CD14-positive monocyte (primary cell): ENCODE results near the gene ITGA2. TPM values are rescaled to one million over a fixed set of nuclear protein-coding genes. Genes with fewer than 3 reads are reported as not detected.

Source experiments
- DNase-seq, 3 donors: peaks; one replicate each; pipeline ENCODE4 v3.0.0-alpha.2; 2011 to 2022
- H2AFZ ChIP-seq: 2 replicates; pipeline ENCODE4 v1.6.0; 2012; ENCODE audit warnings: mild to moderate bottlenecking, low read depth, low read length, inconsistent platforms; ENCODE audit not compliant: insufficient read depth, poor library complexity, severe bottlenecking
- H3K27ac ChIP-seq, 2 donors: 1 replicate in 1 of 2; 2 replicates in 1 of 2; pipeline ENCODE4 v1.5.1; 2012 to 2013; ENCODE audit warnings: low read length in 2 of 2, control low read depth in 1 of 2, inconsistent platforms in 1 of 2, low read depth in 1 of 2, mild to moderate bottlenecking in 1 of 2
- H3K27me3 ChIP-seq, 2 donors: one replicate each; pipeline versions ENCODE4 v1.6.0 to v1.6.1; 2011 to 2013; ENCODE audit warnings: low read length in 2 of 2; ENCODE audit not compliant: control insufficient read depth in 2 of 2, insufficient read depth in 2 of 2
- H3K36me3 ChIP-seq, 2 donors: replicated peaks in 1 of 2; 1 replicate in 1 of 2; 2 replicates in 1 of 2; pipeline versions ENCODE4 v1.5.1 to v1.6.1; 2012 to 2013; ENCODE audit warnings: low read length in 2 of 2, control low read depth in 1 of 2, inconsistent platforms in 1 of 2, mild to moderate bottlenecking in 1 of 2; ENCODE audit not compliant: insufficient read depth in 2 of 2, control insufficient read depth in 1 of 2
- H3K4me1 ChIP-seq, 2 donors: 1 replicate in 1 of 2; 2 replicates in 1 of 2; pipeline versions ENCODE4 v1.5.1 to v1.6.1; 2012 to 2013; ENCODE audit warnings: low read length in 2 of 2, control low read depth in 1 of 2, inconsistent platforms in 1 of 2, mild to moderate bottlenecking in 1 of 2, moderate library complexity in 1 of 2; ENCODE audit not compliant: insufficient read depth in 2 of 2, control insufficient read depth in 1 of 2
- H3K4me2 ChIP-seq: replicated peaks from 2 replicates; pipeline ENCODE3; 2012; ENCODE audit warnings: low read length, moderate library complexity, mild to moderate bottlenecking; ENCODE audit not compliant: poor library complexity, severe bottlenecking; ENCODE audit errors: extremely low read depth
- H3K4me3 ChIP-seq, 3 experiments: fragments of 200-600 bp in 1 of 3; sonication (generic) in 1 of 3; replicated peaks in 1 of 3; 1 replicate in 2 of 3; 2 replicates in 1 of 3; pipeline ENCODE4 v1.5.1; 2011 to 2013; ENCODE audit warnings: low read length in 3 of 3, mild to moderate bottlenecking in 3 of 3, control low read depth in 2 of 3, low read depth in 2 of 3, inconsistent platforms in 1 of 3, moderate library complexity in 1 of 3
- H3K79me2 ChIP-seq: 2 replicates; pipeline ENCODE4 v1.6.0; 2012; ENCODE audit warnings: mild to moderate bottlenecking, control low read depth, inconsistent platforms, low read length, moderate library complexity; ENCODE audit not compliant: insufficient read depth
- H3K9ac ChIP-seq: 2 replicates; pipeline ENCODE4 v1.6.0; 2017; ENCODE audit warnings: low read length, mild to moderate bottlenecking; ENCODE audit not compliant: insufficient read depth, poor library complexity, severe bottlenecking
- H3K9me3 ChIP-seq, 2 donors: replicated peaks in 1 of 2; 1 replicate in 1 of 2; 2 replicates in 1 of 2; pipeline versions ENCODE4 v1.5.1 to v1.6.1; 2012 to 2013; ENCODE audit warnings: low read length in 2 of 2, control low read depth in 1 of 2; ENCODE audit not compliant: control insufficient read depth in 1 of 2, insufficient read depth in 1 of 2
- H4K20me1 ChIP-seq: 2 replicates; pipeline ENCODE4 v1.6.0; 2012; ENCODE audit warnings: mild to moderate bottlenecking, low read length, control low read depth, moderate library complexity; ENCODE audit not compliant: insufficient read depth
- H3K27ac Mint-ChIP-seq, 7 donors: one replicate each; pipeline ENCODE4 v1.8.0; 2020; ENCODE audit warnings: mild to moderate bottlenecking in 7 of 7, mixed read lengths in 7 of 7, moderate library complexity in 6 of 7, inconsistent platforms in 2 of 7
- H3K27me3 Mint-ChIP-seq, 3 donors: one replicate each; pipeline ENCODE4 v1.8.0; 2021 to 2022; ENCODE audit warnings: low read depth in 3 of 3, mild to moderate bottlenecking in 3 of 3, mixed read lengths in 3 of 3, moderate library complexity in 3 of 3, inconsistent platforms in 1 of 3
- H3K36me3 Mint-ChIP-seq, 2 donors: one replicate each; pipeline ENCODE4 v1.8.0; 2020; ENCODE audit warnings: mixed read lengths in 2 of 2, inconsistent platforms in 1 of 2, mild to moderate bottlenecking in 1 of 2
- H3K4me1 Mint-ChIP-seq: one replicate; pipeline ENCODE4 v1.8.0; 2020; ENCODE audit warnings: mild to moderate bottlenecking, mixed read lengths
- H3K4me3 Mint-ChIP-seq, 2 donors: one replicate each; pipeline ENCODE4 v1.8.0; 2020; ENCODE audit warnings: mild to moderate bottlenecking in 2 of 2, mixed read lengths in 2 of 2, moderate library complexity in 1 of 2
- H3K9me3 Mint-ChIP-seq, 7 donors: one replicate each; pipeline ENCODE4 v1.8.0; 2020 to 2022; ENCODE audit warnings: mixed read lengths in 7 of 7, mild to moderate bottlenecking in 6 of 7, moderate library complexity in 6 of 7, inconsistent platforms in 2 of 7
- WGBS: methylation state at CpG from one replicate; pipeline ENCODE4 v1.1.5; 2013; ENCODE audit warnings: missing lambda C conversion rate; ENCODE audit not compliant: insufficient coverage; 5-methylcytosine and 5-hydroxymethylcytosine counted together
- intact Hi-C, 2 donors: fragments of 100-400 bp; cut with micrococcal nuclease; formaldehyde crosslinking; loops; one replicate each; pipeline versions ENCODE4 v1.15.0 to v1.15.1; 2023
- polyA plus RNA-seq, 3 donors: library from polyadenylated mRNA; depleted of rRNA in 1 of 3; unstranded in 2 of 3; stranded (reverse) in 1 of 3; fragments of 300-500 nt in 2 of 3; fragments of >200 nt in 1 of 3; fragmentation: Illumina TruSeq in 2 of 3; gene quantifications; 1 replicate in 2 of 3; 2 replicates in 1 of 3; pipeline ENCODE4 v1.2.3, GENCODE V29; 2012 to 2021
- TF ChIP-seq, protein P1 (sequence below): fragments of 200-600 bp; IDR thresholded peaks from one replicate; pipeline ENCODE4 v1.8.0; 2022; ENCODE audit warnings: antibody characterized with exemption, mild to moderate bottlenecking

ITGA2 gene
- polyA plus RNA-seq, 3 donors = not detected

DNA sequence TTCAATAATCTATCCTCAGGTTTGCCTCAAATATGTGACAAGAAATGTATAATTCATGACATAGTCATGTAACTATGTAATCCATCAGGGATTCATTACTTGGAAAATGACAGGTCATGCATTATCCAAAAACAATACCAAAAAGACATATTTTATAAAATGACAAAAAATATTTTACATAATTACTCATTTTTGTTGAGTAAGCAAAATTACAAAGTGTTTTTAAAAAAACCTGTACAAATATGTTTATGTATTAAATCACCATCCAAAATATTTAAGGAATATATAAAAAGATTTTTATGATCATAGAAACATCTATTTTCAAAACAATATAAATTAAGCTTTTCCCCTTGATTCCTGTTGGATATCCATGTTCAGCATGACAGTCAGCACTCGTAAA lies 36.7 kb upstream of the ITGA2 start:
- Histone ChIP-seq H3K27ac (no peak overlapping the region), H3K4me1 (no peaks in the 10 kb centered on the region), H3K9ac (no peak overlapping the region), H3K9me3 (no peaks in the 10 kb centered on the region), H2AFZ (no peak overlapping the region), H3K36me3 (no peaks in the 10 kb centered on the region), H3K4me3 (no peak overlapping the region), H3K79me2 (no peaks in the 10 kb centered on the region), H4K20me1 (no peaks in the 10 kb centered on the region), H3K27me3 (no peaks in the 10 kb centered on the region), H3K4me2 (no peak overlapping the region)
- TF ChIP-seq, protein P1, sequence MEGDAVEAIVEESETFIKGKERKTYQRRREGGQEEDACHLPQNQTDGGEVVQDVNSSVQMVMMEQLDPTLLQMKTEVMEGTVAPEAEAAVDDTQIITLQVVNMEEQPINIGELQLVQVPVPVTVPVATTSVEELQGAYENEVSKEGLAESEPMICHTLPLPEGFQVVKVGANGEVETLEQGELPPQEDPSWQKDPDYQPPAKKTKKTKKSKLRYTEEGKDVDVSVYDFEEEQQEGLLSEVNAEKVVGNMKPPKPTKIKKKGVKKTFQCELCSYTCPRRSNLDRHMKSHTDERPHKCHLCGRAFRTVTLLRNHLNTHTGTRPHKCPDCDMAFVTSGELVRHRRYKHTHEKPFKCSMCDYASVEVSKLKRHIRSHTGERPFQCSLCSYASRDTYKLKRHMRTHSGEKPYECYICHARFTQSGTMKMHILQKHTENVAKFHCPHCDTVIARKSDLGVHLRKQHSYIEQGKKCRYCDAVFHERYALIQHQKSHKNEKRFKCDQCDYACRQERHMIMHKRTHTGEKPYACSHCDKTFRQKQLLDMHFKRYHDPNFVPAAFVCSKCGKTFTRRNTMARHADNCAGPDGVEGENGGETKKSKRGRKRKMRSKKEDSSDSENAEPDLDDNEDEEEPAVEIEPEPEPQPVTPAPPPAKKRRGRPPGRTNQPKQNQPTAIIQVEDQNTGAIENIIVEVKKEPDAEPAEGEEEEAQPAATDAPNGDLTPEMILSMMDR = no peak
- no peaks in the 10 kb centered on the region for H3K9me3 Mint-ChIP-seq
- H3K27ac Mint-ChIP-seq = no peak overlapping the region
- DNase-seq = no peak
- no peaks in the 10 kb centered on the region for H3K27me3 Mint-ChIP-seq
- no CpG with 5 or more reads among the region's 1 CpG for WGBS
- intact Hi-C loops = no loop called here
- no peaks in the 10 kb centered on the region for H3K36me3 Mint-ChIP-seq
- peaks cover 2% of the 10 kb centered on the region for H3K4me1 Mint-ChIP-seq
- H3K4me3 Mint-ChIP-seq = no peak overlapping the region

DNA sequence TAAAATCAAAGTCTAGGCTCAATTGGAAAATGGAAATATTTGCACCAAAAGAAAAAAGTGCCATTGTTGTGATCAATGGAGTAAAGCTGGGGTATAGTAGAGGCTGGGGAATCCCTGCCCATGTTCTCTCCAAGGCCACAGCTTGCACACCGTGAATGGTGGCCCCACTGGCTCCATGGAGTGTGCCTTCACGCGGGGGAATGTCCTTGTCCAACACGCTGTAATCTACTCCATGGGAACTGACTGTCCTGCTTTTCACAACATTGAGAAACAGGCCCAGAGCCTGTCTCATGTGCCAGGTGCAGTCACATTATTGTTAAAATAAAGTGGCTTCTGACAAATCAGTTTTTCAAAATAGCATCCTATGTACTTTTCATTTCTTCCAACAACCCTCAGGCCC lies 33.1 kb upstream of the ITGA2 start:
- Mint-ChIP-seq H3K9me3 (no peaks in the 10 kb centered on the region), H3K4me1 (no peaks in the 10 kb centered on the region)
- intact Hi-C loops = no loop called here

More for the DNA sequence above, 33.1 kb upstream of the ITGA2 start:
- Histone ChIP-seq H3K27ac (no peak overlapping the region), H3K4me1 (no peaks in the 10 kb centered on the region), H3K36me3 (no peaks in the 10 kb centered on the region), H3K9ac (no peak overlapping the region), H3K9me3 (no peaks in the 10 kb centered on the region), H3K4me3 (no peak overlapping the region), H4K20me1 (no peaks in the 10 kb centered on the region), H3K4me2 (no peak overlapping the region), H2AFZ (no peak overlapping the region), H3K27me3 (no peaks in the 10 kb centered on the region), H3K79me2 (no peaks in the 10 kb centered on the region)
- 100% methylated on average over 2 of the region's 4 CpGs for WGBS
- DNase-seq = no peak
- H3K27ac Mint-ChIP-seq = no peak overlapping the region
- H3K4me3 Mint-ChIP-seq = no peak overlapping the region
- TF ChIP-seq, protein P1 = no peak
- H3K27me3 Mint-ChIP-seq = no peaks in the 10 kb centered on the region
- no peaks in the 10 kb centered on the region for H3K36me3 Mint-ChIP-seq
